Omental fat pad (tissue), 4 donors: ENCODE measurements around the gene KDR. TPM values are rescaled to one million over a fixed set of nuclear protein-coding genes. Genes with fewer than 3 reads are reported as not detected.

Experiments
- ATAC-seq: fragments of 150-250 bp; one replicate; pipeline ENCODE4 v1.9.1; 2016; ENCODE audit warnings: mild to moderate bottlenecking, moderate library complexity; ENCODE audit not compliant: low FRiP score
- DNase-seq: peaks from one replicate; pipeline ENCODE4 v3.0.0-alpha.2; 2019; ENCODE audit warnings: low spot score
- CTCF ChIP-seq, 3 donors: fragments of 450-650 bp; IDR thresholded peaks; one replicate each; pipeline ENCODE4 v1.5.1; 2016 to 2017; ENCODE audit warnings: antibody characterized with exemption in 3 of 3, mild to moderate bottlenecking in 3 of 3, moderate library complexity in 2 of 3
- total RNA-seq, 4 donors: library from RNA; depleted of rRNA; stranded (reverse); fragments of >200 nt; gene quantifications; one replicate each; pipeline ENCODE4 v1.1.0, GENCODE V29; 2016

Gene KDR
- total RNA-seq, 4 donors from 2014 or later = 97.4 to 163 (median 152) TPM

- ATAC-seq (no peak), DNase-seq (no peak)
- TF ChIP-seq CTCF (IDR thresholded peaks at IDR 0.05) = no peak
These were observed 29.4 kb downstream of the KDR start for GRCh38 chr4:55096045-55096444.

- ATAC-seq (no peak), DNase-seq (no peak)
- no peak for TF ChIP-seq CTCF (IDR thresholded peaks at IDR 0.05)
These were observed 32.9 kb downstream of the KDR start for GRCh38 chr4:55092504-55092903.

- TF ChIP-seq CTCF (IDR thresholded peaks at IDR 0.05) = no peak
- ATAC-seq (no peak), DNase-seq (no peak)
These were observed 35.5 kb downstream of the KDR start for GRCh38 chr4:55089916-55090315.

DNA sequence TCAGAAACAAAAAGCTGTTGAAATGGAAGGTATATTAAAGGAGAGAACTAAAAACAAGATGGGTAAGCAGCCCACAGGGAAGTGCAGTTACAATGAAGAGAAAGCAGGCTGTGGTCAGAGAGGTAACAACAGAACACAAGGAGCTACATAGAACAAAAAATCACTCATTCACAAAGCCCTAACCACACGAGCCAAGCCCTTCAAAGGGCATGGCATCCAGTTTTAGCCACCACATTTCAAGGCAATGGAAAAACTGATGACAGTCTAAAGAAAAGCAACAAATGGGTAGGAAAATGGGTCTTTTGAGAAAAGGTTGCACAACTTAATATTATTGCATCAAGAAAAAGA lies 37.5 kb downstream of the KDR start:
- DNase-seq = no peak
- no peak for ATAC-seq
- TF ChIP-seq CTCF (IDR thresholded peaks at IDR 0.05) = no peak

DNA sequence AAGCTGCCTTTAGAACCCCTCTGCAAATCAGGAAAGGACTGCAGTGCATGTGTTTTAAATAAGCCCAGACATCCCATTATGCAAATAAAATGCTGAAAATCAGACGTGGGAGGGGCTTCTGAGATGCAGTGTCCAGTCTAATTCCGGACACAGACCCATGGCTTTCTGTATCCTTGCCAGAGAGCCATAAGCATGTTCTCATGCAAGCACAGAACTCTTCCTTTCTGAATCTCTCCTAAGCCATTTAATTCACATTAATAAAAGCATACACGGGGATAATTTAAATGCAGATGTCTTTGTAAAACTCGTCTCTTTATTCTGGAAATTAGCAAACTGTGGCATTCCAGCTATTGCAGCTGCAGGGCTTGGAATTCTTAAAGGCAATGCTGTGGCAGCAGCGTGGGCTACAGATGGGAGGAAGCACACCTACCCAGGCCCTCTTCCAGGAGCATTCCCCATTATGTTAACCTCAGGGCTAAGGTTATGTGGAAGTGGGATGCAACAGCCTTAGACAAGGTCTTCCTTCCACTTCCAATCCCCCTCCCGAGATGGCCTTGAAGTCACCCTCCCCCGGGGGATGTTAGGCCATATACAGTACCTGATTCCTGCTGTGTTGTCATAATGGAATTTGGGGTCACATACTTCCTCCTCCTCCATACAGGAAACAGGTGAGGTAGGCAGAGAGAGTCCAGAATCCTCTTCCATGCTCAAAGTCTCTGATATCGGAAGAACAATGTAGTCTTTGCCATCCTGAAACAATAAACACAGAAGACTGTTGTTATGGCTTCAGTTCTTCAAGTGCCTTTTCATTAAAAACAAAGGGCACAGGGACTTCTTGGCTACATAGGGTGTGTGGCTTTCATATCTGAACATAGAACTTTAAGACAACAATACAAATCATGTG lies 38.1 kb downstream of the KDR start:
- ATAC-seq (no peak), DNase-seq (no peak)
- TF ChIP-seq CTCF (IDR thresholded peaks at IDR 0.05) = no peak

DNA sequence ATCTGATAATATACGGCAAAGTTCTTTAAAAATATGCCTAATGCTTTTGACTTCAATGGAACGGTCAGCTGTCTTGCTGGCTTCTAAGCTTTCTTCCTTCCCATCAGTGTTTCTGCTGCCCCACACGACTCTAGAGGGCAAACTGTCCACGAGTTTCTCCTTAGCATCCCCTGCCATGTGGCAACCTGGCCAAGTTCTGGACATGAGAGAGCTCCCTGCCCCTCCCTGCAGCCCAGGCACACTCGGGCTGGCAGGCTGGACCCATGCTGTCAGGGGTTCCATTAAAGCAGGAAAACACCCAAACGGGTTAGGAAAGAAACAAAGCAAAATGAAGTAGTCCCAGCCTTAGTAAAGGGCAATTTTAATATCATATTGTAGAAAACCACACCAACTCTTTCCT lies 38.8 kb downstream of the KDR start:
- no peak for ATAC-seq
- TF ChIP-seq CTCF (IDR thresholded peaks at IDR 0.05) = no peak
- DNase-seq = no peak

DNA sequence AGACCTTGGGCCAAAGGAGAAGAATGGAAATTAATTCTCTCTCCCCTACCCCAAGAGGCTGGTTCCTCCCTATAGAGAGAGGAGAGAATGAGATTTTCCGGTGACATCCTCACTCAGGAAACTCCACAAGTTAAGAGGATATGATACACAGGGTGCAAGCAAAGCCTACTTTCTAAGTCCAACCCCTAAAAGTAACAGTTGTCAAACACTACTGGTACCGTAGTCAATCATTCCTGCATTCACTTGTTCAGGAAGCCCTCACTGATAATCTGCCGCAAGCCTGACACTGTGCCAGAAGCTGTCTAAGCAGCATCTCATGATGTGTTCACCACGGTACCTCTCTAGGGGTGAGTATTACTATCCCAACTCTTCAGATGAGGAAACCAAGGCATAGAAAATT lies 41.7 kb downstream of the KDR start:
- DNase-seq (no peak), ATAC-seq (no peak)
- TF ChIP-seq CTCF (IDR thresholded peaks at IDR 0.05) = no peak
